HL-60/S4 (cell line): ENCODE measurements around the gene TK1.
"Not testable (repeated sequence)": the region's sequence is repeated elsewhere in the genome, so short reads cannot be mapped to it uniquely, and the experiment has no call there.

Experiments used
- in situ Hi-C: fragments of 300-500 bp; cut with MboI; formaldehyde crosslinking; loops from 2 replicates; pipeline ENCODE4 v1.14.3; 2022; ENCODE audit warnings: low sequenced_read_pairs

The TK1 gene

DNA sequence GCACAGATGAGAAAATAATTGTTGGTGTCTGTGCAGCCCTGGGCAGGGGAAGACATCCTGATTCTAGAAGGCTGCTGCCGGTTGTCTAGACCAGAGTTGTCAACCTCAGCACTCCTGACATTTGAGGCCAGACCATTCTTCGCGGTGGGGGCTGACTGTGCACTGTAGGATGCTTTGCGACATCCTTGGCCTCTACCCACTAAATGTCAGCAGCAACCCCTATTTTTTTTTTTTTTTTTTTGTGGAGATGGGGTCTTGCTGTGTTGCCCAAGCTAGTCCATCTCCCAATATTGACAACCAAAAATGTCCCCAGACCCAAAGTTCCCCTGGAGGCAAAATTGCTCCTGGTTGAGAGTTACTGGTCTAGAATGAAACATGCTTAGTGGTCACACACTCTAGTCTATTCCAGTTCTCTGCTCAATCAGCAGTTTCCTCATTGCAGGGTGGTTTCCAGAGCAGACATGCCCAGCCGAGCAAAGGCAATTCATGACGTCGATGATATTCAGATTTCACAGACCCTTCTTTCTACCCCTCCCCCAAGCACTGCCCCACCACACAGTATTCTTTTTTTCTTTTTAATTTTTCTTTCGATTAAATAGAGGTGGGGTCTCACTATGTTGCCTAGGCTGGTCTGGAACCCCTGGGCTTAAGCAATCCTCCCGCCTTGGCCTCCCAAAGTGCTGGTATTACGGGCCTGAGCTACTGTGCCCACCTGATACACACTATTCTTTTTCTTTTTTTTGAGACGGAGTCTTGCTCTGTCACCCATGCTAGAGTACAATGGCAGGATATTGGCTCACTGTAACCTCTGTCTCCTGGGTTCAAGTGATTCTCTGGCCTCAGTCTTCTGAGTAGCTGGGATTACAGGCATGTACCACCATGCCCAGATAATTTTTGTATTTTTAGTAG lies 31.7 kb downstream of the TK1 start:
- in situ Hi-C loops = no loop called here

GRCh38 chr17:78151514-78152008 lies 35.3 kb downstream of the TK1 start:
- in situ Hi-C loops = no loop called here

DNA sequence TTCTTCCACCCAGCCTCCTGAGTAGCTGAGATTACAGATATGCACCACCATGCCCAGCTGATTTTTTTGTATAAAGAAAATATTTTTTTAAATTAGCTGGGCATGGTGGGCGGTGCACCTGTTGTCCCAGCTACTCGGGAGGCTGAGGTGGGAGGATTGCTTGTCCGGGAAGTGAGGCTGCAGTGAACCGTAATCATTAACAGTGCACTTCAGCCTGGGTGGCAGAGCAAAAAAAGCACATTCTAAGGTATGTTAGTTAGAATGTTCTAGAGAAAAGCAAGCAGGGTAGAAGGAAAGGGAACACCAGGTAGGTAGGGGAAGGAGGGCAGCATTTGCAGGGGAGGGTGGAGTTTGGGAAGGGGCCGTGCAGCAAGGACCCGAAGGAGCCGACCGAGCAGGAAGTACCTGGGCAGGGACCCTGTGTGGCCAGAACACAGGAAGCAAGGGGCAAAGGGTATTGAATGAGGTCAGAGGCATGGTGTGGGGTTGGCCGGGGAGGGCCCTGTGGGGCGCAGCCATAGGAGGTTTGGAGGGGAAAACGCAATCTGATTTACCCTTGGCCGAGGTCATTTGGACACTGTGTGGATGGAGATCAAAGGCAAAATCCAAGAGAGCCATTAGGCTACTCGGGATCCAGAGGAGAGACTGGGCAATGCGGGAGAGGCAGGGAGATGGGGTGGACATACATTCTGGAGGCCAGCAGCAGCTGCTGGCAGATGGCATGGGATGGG lies 38.4 kb downstream of the TK1 start:
- in situ Hi-C loops = no loop called here

DNA sequence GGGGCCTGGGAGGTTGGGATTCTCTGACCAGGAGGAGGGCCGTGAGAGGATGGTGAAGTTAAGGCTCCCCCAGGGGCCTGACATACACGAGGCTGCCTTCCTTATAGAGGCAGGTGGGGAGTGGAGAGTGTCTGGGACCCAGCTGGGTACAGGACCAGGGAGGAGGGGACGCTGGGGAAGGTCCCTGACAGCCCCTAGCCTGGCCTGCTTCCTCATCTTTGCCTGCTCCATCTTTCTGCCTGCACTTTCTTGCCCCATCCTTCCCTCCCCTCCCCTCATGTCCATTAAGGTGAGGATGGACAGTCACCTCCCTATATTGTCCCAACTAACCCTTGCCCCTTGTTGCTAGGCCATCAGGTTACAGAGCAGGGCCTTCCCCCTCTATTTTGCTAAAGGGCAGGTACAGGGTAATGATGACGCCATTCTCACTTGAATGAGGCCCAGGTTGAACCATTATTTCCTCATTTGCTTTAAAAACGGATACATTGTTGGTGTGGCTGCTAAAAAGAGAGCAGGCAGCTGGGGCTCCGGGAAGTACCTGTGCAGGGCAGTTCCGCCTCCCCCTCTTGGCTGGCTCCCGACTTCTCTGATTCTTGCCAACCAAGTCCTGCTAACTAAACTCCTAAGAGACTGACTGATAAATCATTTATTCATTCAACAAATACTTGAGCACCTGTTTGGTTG lies 39.4 kb downstream of the TK1 start:
- in situ Hi-C loops = no loop called here

- in situ Hi-C loops = no loop called here
Measured at GRCh38 chr17:78146881-78147280, 40.0 kb downstream of the TK1 start.

GRCh38 chr17:78146471-78146869 lies 40.4 kb downstream of the TK1 start:
- in situ Hi-C loops = no loop called here

DNA sequence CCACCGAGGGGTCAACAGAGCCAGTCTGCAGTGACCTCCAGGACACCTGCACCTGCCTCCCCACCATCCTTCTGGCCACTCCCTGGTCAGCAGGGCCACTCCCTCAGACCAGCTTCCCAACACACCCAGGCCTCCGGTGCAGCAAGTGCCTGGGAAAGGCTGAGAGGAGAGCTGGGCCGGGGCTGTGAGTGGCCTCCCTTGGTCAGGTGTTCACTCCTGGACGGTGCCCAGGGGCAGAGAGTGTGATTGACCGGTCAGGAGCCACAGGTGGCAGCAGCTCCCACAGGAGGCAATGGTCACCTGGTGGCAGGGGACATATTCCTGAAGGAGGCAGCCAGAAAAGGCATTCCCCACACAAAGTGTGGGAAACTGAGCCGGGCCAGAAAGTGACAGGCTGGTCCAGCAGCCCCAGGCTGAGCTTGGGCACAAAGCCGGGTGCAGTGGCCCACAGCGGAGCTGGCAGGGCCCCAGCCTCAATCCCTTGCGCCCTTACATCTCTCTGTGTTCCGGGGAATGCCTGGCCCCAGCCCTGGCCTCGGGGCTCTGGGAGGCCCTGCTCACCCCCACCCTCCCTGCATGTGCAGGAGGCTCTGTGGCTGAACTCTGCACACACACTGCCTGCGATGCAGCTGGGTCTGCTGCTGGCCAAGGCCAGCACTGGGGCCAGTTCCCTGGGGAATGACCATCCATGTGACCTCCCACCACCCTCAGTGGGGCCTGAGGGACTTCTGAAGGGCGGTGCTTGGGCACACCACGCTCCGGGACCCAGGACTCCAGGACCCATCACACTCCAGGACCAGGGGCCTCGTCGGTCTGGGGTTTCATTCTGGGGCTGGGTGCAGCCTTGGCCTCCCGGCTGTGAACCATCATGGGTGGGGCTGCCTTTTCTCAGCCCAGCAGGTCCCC lies 41.9 kb downstream of the TK1 start:
- in situ Hi-C loops = no loop called here

- in situ Hi-C loops = no loop called here
Measured at GRCh38 chr17:78144147-78144719, 42.6 kb downstream of the TK1 start.

GRCh38 chr17:78143214-78144146 lies 43.4 kb downstream of the TK1 start:
- in situ Hi-C loops = no loop called here

DNA sequence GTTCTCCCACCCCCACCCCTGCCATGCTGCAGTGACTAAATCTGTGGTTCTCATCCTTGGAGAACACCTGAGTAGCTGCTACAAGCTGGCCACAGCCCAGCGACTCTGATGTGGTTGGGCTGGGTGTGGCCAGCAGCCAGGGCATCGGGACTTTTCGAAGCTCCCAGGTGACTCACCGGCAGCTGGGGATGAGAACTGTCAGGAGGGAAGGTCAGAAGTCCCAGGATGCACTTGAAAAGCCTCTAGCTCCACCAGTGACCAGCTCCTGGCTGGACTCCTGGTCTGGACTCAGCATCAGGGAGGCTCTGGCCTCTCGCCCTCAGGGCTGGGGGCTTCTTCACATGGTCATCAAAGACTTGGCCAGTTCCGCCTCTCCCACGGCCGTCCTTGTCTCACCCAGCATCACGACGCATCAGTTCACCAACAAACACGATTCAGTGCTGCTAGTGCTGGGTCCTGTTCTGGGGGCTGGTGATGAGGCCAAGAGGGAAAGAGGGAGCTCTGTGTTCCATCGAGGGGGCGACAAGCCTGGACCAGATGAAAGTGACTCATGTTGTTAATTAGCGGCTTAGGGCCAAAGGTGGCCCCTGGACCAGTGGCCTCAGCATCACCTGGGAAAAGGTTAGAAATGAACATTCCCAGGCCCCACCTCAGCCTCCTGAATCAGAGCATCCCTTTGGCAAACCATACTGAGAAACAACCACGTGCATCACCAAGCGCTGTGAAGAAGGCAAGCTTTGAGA lies 44.6 kb downstream of the TK1 start:
- in situ Hi-C loops = no loop called here

DNA sequence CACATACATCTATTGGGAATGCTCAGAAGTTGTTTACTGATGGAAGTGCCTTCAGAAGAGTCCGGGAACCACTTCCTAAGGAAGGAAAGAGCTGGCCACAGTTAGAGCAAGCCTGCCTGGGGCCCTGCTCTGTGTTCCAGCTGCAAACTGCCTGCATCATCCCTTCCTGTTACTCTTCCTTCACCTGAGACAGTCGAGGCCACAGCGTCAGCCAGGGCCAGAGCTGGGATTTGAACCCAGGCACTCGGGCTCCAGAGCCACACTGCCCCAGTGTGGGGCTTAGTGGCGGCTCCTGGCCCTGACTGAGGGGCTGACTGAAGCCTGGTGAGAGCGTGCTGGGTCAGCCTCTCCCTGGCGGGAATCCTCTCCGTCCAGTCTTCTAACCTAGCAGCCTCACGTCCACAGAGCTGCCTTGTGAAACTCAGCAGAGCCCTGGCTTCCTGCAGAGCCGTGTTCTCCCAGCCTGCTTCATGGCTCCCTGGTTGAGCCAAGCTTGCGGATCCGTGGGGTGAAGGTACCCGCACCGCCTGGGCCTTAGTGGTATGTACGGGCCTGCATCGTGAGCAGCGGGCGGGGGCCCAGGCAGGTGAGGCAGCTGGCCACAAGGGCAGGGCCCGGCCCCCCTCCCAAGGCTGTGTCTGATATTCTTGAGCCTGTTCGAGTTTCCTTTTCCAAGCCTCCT lies 45.3 kb downstream of the TK1 start:
- in situ Hi-C loops = no loop called here

DNA sequence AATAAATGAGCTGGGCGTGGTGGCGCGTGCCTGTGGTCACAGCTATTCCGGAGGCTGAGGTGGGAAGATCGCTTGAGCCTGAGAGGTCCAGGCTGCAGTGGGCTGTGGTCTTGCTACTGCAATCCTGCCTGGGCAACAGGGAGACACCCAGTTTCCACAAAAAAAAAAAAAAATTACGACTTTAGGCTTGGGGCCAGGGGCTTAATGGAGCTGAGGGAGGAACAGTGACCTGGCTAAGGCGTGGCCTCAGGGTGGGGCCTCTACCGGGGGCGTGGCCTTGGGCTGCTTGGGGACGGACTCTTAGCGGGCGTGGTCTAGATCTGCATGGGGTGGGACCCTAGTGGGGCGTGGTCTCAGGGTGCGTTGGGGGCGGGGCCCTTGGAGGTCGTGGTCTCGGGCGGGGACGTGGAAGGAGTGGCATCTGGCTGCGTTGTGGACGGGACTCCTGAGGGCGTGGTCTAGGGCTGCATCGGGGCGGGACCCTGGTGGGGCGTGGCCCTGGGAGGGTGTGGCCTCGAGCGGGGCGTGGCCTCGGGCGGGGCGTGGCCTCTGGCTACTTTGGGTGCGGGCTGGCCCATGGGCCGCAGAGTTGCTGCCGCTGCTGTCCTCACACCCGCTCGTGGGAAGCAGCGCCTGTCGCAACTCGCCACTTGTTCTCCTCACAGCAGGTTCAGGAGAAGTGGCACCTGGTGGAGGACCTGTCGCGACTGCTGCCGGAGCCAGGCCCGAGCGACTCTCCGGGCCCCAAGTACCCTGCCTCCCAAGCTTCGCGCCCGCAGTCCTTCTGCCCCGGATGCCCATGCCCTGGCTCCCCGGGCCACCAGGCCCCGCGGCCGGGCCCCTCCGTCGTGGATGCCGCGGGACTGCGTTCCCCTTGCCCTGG lies 46.4 kb downstream of the TK1 start:
- in situ Hi-C loops = no loop called here

DNA sequence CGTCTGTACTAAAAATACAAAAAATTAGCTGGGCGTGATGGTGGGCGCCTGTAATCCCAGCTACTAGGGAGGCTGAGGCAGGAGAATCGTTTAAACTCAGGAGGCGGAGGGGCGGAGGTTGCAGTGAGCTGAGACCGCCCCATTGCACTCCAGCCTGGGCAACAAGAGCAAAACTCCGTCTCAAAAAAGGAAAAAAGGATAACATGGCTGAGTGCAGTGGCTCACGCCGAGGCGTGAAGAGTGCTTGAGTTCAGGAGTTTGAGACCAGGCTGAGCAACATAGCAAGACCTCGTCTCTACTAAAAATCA lies 47.0 kb downstream of the TK1 start:
- in situ Hi-C loops = not testable (repeated sequence)

GRCh38 chr17:78138204-78139060 lies 48.4 kb downstream of the TK1 start:
- in situ Hi-C loops = no loop called here

DNA sequence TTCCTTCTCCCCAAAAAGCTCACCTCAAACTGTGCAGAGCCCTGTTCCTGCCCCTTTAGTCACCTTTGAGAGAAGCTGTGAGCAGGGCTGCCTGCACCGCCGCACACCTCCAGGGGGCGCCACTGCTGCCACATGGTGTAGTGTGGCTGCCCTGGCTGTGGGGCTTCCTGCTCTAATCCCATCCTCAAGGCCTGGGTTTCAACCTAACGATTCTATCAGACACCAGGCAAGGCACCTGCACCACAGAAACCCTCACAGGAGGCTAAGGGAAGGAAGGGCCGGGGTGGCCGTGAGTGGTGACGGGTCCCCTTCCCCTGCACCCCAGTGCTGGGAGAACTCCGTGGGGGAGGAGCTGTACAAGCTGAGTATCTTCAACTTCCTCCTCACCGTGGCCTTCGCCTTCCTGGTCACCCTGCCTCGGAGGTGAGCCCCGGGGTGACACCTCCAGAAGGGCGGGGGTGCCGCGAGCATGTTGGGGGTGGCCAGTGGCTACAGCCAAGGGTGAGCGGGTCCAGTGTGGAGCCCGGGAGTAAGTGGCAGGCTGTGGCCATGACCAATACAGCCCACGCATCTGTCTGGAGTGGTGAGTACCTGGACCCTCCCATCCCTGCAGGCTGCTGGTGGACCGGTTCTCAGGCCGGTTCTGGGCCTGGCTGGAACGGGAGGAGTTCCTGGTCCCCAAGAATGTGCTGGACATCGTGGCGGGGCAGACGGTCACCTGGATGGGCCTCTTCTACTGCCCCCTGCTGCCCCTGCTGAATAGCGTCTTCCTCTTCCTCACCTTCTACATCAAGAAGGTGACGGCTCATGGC lies 49.3 kb downstream of the TK1 start:
- in situ Hi-C loops = no loop called here
